Stomach (tissue), 4 donors: ENCODE measurements around the gene SELENOO.

Experiments
- CTCF ChIP-seq, 7 experiments: fragments of 450-650 bp in 4 of 7; fragments of 200-600 bp in 3 of 7; sonication (generic) in 3 of 7; IDR thresholded peaks; one replicate each; pipeline ENCODE4 v1.5.1; 2016 to 2019; ENCODE audit warnings: antibody characterized with exemption in 7 of 7, control low read depth in 2 of 7, mild to moderate bottlenecking in 1 of 7
- POLR2AphosphoS5 ChIP-seq, 3 donors: sonication (generic); formaldehyde crosslinking; IDR thresholded peaks; one replicate each; pipeline ENCODE4 v1.6.1; 2016; ENCODE audit warnings: antibody characterized with exemption in 3 of 3

GRCh38 chr22:50194037-50194805, 6.6 kb upstream of the SELENOO start:
- TF ChIP-seq CTCF (IDR thresholded peaks at IDR 0.05), result no peak
- TF ChIP-seq POLR2AphosphoS5 (IDR thresholded peaks at IDR 0.05), result no peak
